K562 (cell line): ENCODE measurements around the gene GTF2H4. TPM values are rescaled to one million over a fixed set of nuclear protein-coding genes. Genes with fewer than 3 reads are reported as not detected.

Source experiments
- ATAC-seq: fragments of 200-7000 bp; cut with Tn5 transposase; 3 replicates; pipeline ENCODE4 v1.9.1; 2020; ENCODE audit warnings: moderate library complexity
- BruUV-seq: library from RNA; stranded (reverse); fragments of 400-500 nt; replicated peaks from 2 replicates; lab custom pipeline; 2021; lab: Mats Ljungman, UMichigan
- CTCF ChIA-PET: fragments of 300-600 bp; formaldehyde crosslinking; extraction: SDS; loops from one replicate; lab custom pipeline; 2021; ENCODE audit warnings: low intra/inter-chr PET ratio; lab: Yijun Ruan, JAX
- POLR2A ChIA-PET: fragments of 300-600, 350-650 bp; sonication (Branson Sonifier 250); formaldehyde crosslinking; extraction: SDS; loops from one replicate; lab custom pipeline; 2021; ENCODE audit warnings: antibody characterized with exemption, inconsistent platforms; lab: Yijun Ruan, JAX
- DNase-seq, 4 experiments: peaks; one replicate each; pipeline versions ENCODE4 v3.0.0 to v3.0.0-alpha.2; 2011 to 2018; ENCODE audit warnings: low spot score in 3 of 4, mixed read lengths in 3 of 4; ENCODE audit errors: extremely low read depth in 1 of 4
- FAIRE-seq: peaks from 2 replicates; lab custom pipeline; 2011; peaks lifted over from hg19 to GRCh38; lab: Jason Lieb, UNC
- H2AFZ ChIP-seq: 2 replicates; pipeline ENCODE4 v1.6.0; 2011; ENCODE audit warnings: low read depth, low read length, control low read depth, inconsistent platforms
- H3K27ac ChIP-seq: fragments of 200-600 bp; 3 replicates; pipeline ENCODE4 v1.8.0; 2011; ENCODE audit warnings: low read depth, mild to moderate bottlenecking, control low read depth, inconsistent platforms, low read length, moderate library complexity, mixed read lengths; ENCODE audit errors: extremely low read depth
- H3K27me3 ChIP-seq, 2 experiments: fragments of 300-600 bp in 1 of 2; 2 replicates in 1 of 2; 3 replicates in 1 of 2; pipeline versions ENCODE4 v1.6.0 to v1.8.0; 2011; ENCODE audit warnings: inconsistent platforms in 2 of 2, low read length in 2 of 2, mild to moderate bottlenecking in 1 of 2, mixed read lengths in 1 of 2, moderate library complexity in 1 of 2; ENCODE audit not compliant: control insufficient read depth in 2 of 2, insufficient read depth in 2 of 2
- H3K36me3 ChIP-seq: fragments of 300-600 bp; 3 replicates; pipeline ENCODE4 v1.8.0; 2011; ENCODE audit warnings: mild to moderate bottlenecking, low read length, inconsistent platforms; ENCODE audit not compliant: control insufficient read depth, insufficient read depth
- H3K4me1 ChIP-seq, 2 experiments: fragments of 200-600 bp in 1 of 2; replicated peaks in 1 of 2; 2 replicates in 1 of 2; 3 replicates in 1 of 2; pipeline versions ENCODE4 v1.5.1 to v1.8.0; 2011; ENCODE audit warnings: inconsistent platforms in 2 of 2, low read length in 2 of 2, mild to moderate bottlenecking in 1 of 2, mixed read lengths in 1 of 2, moderate library complexity in 1 of 2; ENCODE audit not compliant: control insufficient read depth in 2 of 2, insufficient read depth in 2 of 2
- H3K4me2 ChIP-seq: 2 replicates; pipeline ENCODE4 v1.6.1; 2011; ENCODE audit warnings: low read length, control low read depth, inconsistent platforms, mixed read lengths; ENCODE audit not compliant: insufficient read depth
- H3K4me3 ChIP-seq: fragments of 200-600 bp; sonication (generic), shearing (Covaris generic); 2 replicates; pipeline ENCODE4 v1.5.1; 2016; ENCODE audit warnings: control low read depth, inconsistent platforms
- H3K79me2 ChIP-seq: fragments of 200-600 bp; 3 replicates; pipeline ENCODE4 v1.8.0; 2011; ENCODE audit warnings: low read length, inconsistent platforms; ENCODE audit not compliant: control insufficient read depth, insufficient read depth
- H3K9ac ChIP-seq, 2 experiments: 2 replicates each; pipeline versions ENCODE4 v1.6.0 to v1.6.1; 2011; ENCODE audit warnings: low read depth in 2 of 2, low read length in 2 of 2, control low read depth in 1 of 2, inconsistent platforms in 1 of 2, mild to moderate bottlenecking in 1 of 2, mixed read lengths in 1 of 2; ENCODE audit not compliant: insufficient read depth in 1 of 2
- H3K9me1 ChIP-seq: one replicate; pipeline ENCODE4 v1.6.0; 2011; ENCODE audit warnings: inconsistent platforms, mild to moderate bottlenecking, low read length, moderate library complexity; ENCODE audit not compliant: control insufficient read depth, insufficient read depth
- H3K9me3 ChIP-seq: replicated peaks from 2 replicates; pipeline ENCODE4 v1.5.1; 2011; ENCODE audit warnings: low read depth, low read length, inconsistent platforms; ENCODE audit not compliant: control insufficient read depth, insufficient read depth
- H4K20me1 ChIP-seq: replicated peaks from 2 replicates; pipeline ENCODE4 v1.6.1; 2011; ENCODE audit warnings: low read length, inconsistent platforms, mixed read lengths; ENCODE audit not compliant: control insufficient read depth, insufficient read depth
- CBFA2T2 ChIP-seq: fragments of 450-650 bp; conservative IDR thresholded peaks from 2 replicates; pipeline ENCODE4 v1.6.1; 2017; ENCODE audit warnings: mild to moderate bottlenecking
- CBX3 ChIP-seq, 2 experiments: IDR thresholded peaks; 1 replicate in 1 of 2; 2 replicates in 1 of 2; pipeline ENCODE4 v1.6.1; 2012; ENCODE audit warnings: inconsistent platforms in 2 of 2, low read length in 2 of 2, borderline replicate concordance in 1 of 2, control low read depth in 1 of 2
- CEBPG ChIP-seq, 3 experiments: fragments of 200-800 bp in 1 of 3; sonication (Bioruptor generic) in 1 of 3; sonication (generic) in 1 of 3; formaldehyde crosslinking in 1 of 3; IDR thresholded peaks in 2 of 3; conservative IDR thresholded peaks in 1 of 3; 2 replicates each; pipeline versions ENCODE4 v1.6.1 to v1.8.0; 2016 to 2022; ENCODE audit warnings: missing compliant biosample characterization in 2 of 3, missing genetic modification characterization in 2 of 3, mild to moderate bottlenecking in 1 of 3, missing genetic modification reagents in 1 of 3
- CREB1 ChIP-seq, 2 experiments: sonication (generic) in 1 of 2; formaldehyde crosslinking in 1 of 2; IDR thresholded peaks; 2 replicates each; pipeline versions ENCODE4 v1.6.1 to v1.8.0; 2012 to 2022; ENCODE audit warnings: inconsistent platforms in 1 of 2, mild to moderate bottlenecking in 1 of 2, missing genetic modification reagents in 1 of 2, moderate library complexity in 1 of 2
- HDAC2 ChIP-seq: fragments of 450-650 bp; IDR thresholded peaks from 2 replicates; pipeline ENCODE4 v1.6.1; 2016; ENCODE audit warnings: mild to moderate bottlenecking
- L3MBTL2 ChIP-seq: fragments of 450-650 bp; IDR thresholded peaks from 2 replicates; pipeline ENCODE4 v1.6.1; 2016; ENCODE audit warnings: mild to moderate bottlenecking, moderate library complexity
- MAFF ChIP-seq: IDR thresholded peaks from 2 replicates; pipeline ENCODE4 v1.6.1; 2012; ENCODE audit warnings: low read length, improper control_type of control experiment
- MTF1 ChIP-seq: fragments of 250-450 bp; sonication (Bioruptor Pico); IDR thresholded peaks from 2 replicates; pipeline ENCODE4 v1.9.0; 2021; ENCODE audit warnings: moderate library complexity, mild to moderate bottlenecking, inconsistent platforms, borderline replicate concordance
- NR3C1 ChIP-seq: sonication (generic); formaldehyde crosslinking; IDR thresholded peaks from 2 replicates; pipeline ENCODE4 v1.8.1; 2022; ENCODE audit warnings: missing genetic modification reagents
- RAD51 ChIP-seq: fragments of 450-650 bp; IDR thresholded peaks from 2 replicates; pipeline ENCODE4 v1.7.1; 2016; ENCODE audit warnings: low read depth, mild to moderate bottlenecking, borderline replicate concordance
- TSC22D4 ChIP-seq: fragments of 450-650 bp; IDR thresholded peaks from 2 replicates; pipeline ENCODE4 v1.6.1; 2016; ENCODE audit warnings: missing genetic modification characterization, missing biosample characterization, control low read depth
- USF1 ChIP-seq: sonication (generic); formaldehyde crosslinking; IDR thresholded peaks from 2 replicates; pipeline ENCODE4 v1.9.0; 2022; ENCODE audit warnings: mild to moderate bottlenecking, missing genetic modification reagents
- ZFPM2 ChIP-seq: fragments of 250-450 bp; sonication (Bioruptor Pico); IDR thresholded peaks from 2 replicates; pipeline ENCODE4 v1.5.1; 2022; ENCODE audit warnings: mild to moderate bottlenecking
- ZNF143 ChIP-seq: sonication (generic); formaldehyde crosslinking; IDR thresholded peaks from 2 replicates; pipeline ENCODE4 v1.9.0; 2022; ENCODE audit warnings: mild to moderate bottlenecking, missing genetic modification reagents
- ZNF253 ChIP-seq: fragments of 250-450 bp; sonication (Bioruptor Pico); conservative IDR thresholded peaks from 2 replicates; pipeline ENCODE4 v1.6.1; 2021; ENCODE audit warnings: mild to moderate bottlenecking
- ZNF589 ChIP-seq: fragments of 200-800 bp; sonication (Bioruptor generic); IDR thresholded peaks from 2 replicates; pipeline ENCODE4 v1.6.1; 2016; ENCODE audit warnings: low read depth, missing genetic modification characterization, missing compliant biosample characterization
- WGBS: fragments of 100-300 bp; shearing (Covaris generic); methylation state at CpG from one replicate; pipeline ENCODE4 v1.1.6; 2016; ENCODE audit warnings: low coverage, mixed read lengths; ENCODE audit not compliant: insufficient coverage; ENCODE audit errors: missing lambda C conversion rate; 5-methylcytosine and 5-hydroxymethylcytosine counted together
- in situ Hi-C: fragments of 300-500 bp; cut with MboI; formaldehyde crosslinking; loops from 4 replicates; pipeline ENCODE4 v1.15.0; 2018; ENCODE audit warnings: inconsistent platforms, mixed read lengths
- intact Hi-C: fragments of 100-400 bp; cut with micrococcal nuclease; formaldehyde crosslinking; loops from 2 replicates; pipeline ENCODE4 v1.14.2; 2022
- polyA plus RNA-seq, 8 experiments: library from polyadenylated mRNA; depleted of rRNA in 4 of 8; stranded (reverse) in 5 of 8; unstranded in 3 of 8; fragments of >200 nt; fragmentation: Nextera tagmentation in 2 of 8; fragmentation: Illumina TruSeq in 1 of 8; extraction: Ambion mirVana in 2 of 8; extraction: Trizol in 1 of 8; gene quantifications; 2 replicates each; pipeline versions ENCODE4 v1.2.1 to v1.2.3, GENCODE V29; 2011 to 2014; ENCODE audit warnings: inconsistent platforms in 1 of 8, missing spikeins in 1 of 8
- total RNA-seq, 7 experiments: library from RNA; depleted of rRNA in 6 of 7; stranded (reverse); fragments of >200 nt in 6 of 7; fragmentation: Illumina TruSeq in 2 of 7; extraction: Trizol in 2 of 7; gene quantifications; 2 replicates each; pipeline versions ENCODE4 v1.2.1 to v1.2.3, GENCODE V29; 2011 to 2021; ENCODE audit warnings: low replicate concordance in 1 of 7
- TF ChIP-seq, protein P1 (sequence below): sonication (generic); formaldehyde crosslinking; IDR thresholded peaks from 2 replicates; pipeline ENCODE4 v1.5.0; 2020; ENCODE audit warnings: missing genetic modification reagents

GTF2H4 gene
- total and polyA plus RNA-seq, 9 of the 15 experiments (the other 6 are each of a cell fraction or from before 2014, with no cell fraction given), result 3.6 to 86.1 (median 39.6) TPM

DNA sequence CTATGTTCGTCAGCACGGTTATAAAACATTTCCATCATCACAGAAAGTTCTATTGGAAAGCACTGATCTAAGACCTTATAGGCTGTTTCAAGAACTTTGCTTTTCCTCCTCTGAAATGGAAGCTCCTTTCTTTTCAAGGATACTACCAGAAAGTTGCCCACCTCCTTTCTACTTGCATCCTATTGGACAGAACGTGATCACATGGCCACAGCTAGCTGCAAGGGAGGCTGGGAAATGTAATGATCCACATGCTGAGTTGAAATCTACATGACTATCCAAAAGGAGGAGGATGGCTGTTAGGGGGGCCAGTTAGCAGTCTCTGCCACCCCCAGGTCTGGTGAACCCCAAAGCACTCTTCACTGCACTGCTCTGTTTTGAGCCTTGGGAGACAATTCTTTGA is 20.7 kb downstream of the GTF2H4 start:
- FAIRE-seq, result peak; percentile 51
- BruUV-seq, result no TSS peak

More for the DNA sequence above, 20.7 kb downstream of the GTF2H4 start:
- peaks cover 4% of the 10 kb centered on the region; the same call in 1 of the 2 replicates for H3K9me3 ChIP-seq
- H3K79me2 ChIP-seq, result no peaks in the 10 kb centered on the region
- H3K4me1 ChIP-seq, result peaks cover 0 to 7% of the 10 kb centered on the region in 2 experiments; a peak in 2 of 5 replicates
- H3K9me1 ChIP-seq, result no peaks in the 10 kb centered on the region
- no peak overlapping the region for H3K27ac ChIP-seq
- in situ Hi-C loops (no loop called here), intact Hi-C loops (no loop called here)
- no peak overlapping the region for H3K4me3 ChIP-seq
- TF ChIP-seq, protein P1, sequence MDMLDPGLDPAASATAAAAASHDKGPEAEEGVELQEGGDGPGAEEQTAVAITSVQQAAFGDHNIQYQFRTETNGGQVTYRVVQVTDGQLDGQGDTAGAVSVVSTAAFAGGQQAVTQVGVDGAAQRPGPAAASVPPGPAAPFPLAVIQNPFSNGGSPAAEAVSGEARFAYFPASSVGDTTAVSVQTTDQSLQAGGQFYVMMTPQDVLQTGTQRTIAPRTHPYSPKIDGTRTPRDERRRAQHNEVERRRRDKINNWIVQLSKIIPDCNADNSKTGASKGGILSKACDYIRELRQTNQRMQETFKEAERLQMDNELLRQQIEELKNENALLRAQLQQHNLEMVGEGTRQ (CRISPR knock-in tag), result peak; percentile 84
- TF ChIP-seq MAFF, result no peak
- TF ChIP-seq NR3C1, result no peak
- no peak for TF ChIP-seq ZNF143 (CRISPR knock-in tag)
- no peak for TF ChIP-seq ZNF589 (CRISPR knock-in tag)
- no peak for TF ChIP-seq TSC22D4
- TF ChIP-seq ZNF253, result no peak
- peak in 1 of 2 experiments; percentile 96; a peak in 2 of 3 replicates for TF ChIP-seq CBX3 (IDR thresholded peaks at IDR 0.05; ENCODE audit: borderline replicate concordance in 1 of 2, low read length in 2 of 2)
- no peak for TF ChIP-seq CEBPG (CRISPR knock-in tag; IDR thresholded peaks at IDR 0.05)
- TF ChIP-seq CEBPG (tag; conservative IDR thresholded peaks at IDR 0.05 in 1 of 2, IDR thresholded peaks at IDR 0.05 in 1 of 2), result no peak
- peak; percentile 90 for TF ChIP-seq USF1 (CRISPR knock-in tag)
- TF ChIP-seq ZFPM2 (CRISPR knock-in tag), result no peak
- no peak for TF ChIP-seq HDAC2
- TF ChIP-seq CREB1 (IDR thresholded peaks at IDR 0.05), result no peak
- no peak for TF ChIP-seq CREB1 (CRISPR knock-in tag; IDR thresholded peaks at IDR 0.05)
- TF ChIP-seq L3MBTL2, result 0 out of 2 replicates have a peak, but pooled peaks have one; percentile 13
- 0 out of 2 replicates have a peak, but pooled peaks have one; percentile 12 for TF ChIP-seq CBFA2T2
- TF ChIP-seq MTF1 (CRISPR knock-in tag), result no peak
- TF ChIP-seq RAD51, result peak; percentile 69
- H4K20me1 ChIP-seq, result no peaks in the 10 kb centered on the region
- H3K36me3 ChIP-seq, result peaks cover 22% of the 10 kb centered on the region; the same call in 2 of the 3 replicates
- H3K27me3 ChIP-seq, result peaks cover 0 to 13% of the 10 kb centered on the region in 2 experiments; a peak in 2 of 5 replicates
- ChIA-PET CTCF (no interaction called here), POLR2A (interaction anchor here (0.6 to 2.4 kb wide), 3 partner anchors 8 to 84 kb away, joined by 3 to 12 read pairs (median 6); no protein-coding TSS in a partner anchor)
- no peak overlapping the region for H2AFZ ChIP-seq
- no peak overlapping the region for H3K9ac ChIP-seq
- ATAC-seq (no peak), DNase-seq (peak in 2 of 4 experiments; percentile 46 to 48)
- no peak overlapping the region for H3K4me2 ChIP-seq
- WGBS, result 91% methylated on average over 3 of the region's 3 CpGs
